ENCODE measurements around the gene OPA3. TPM values are rescaled to one million over a fixed set of nuclear protein-coding genes. Genes with fewer than 3 reads are reported as not detected.

The OPA3 gene
- total RNA-seq, 1 experiment from 2014 or later = 17.7 TPM

DNA sequence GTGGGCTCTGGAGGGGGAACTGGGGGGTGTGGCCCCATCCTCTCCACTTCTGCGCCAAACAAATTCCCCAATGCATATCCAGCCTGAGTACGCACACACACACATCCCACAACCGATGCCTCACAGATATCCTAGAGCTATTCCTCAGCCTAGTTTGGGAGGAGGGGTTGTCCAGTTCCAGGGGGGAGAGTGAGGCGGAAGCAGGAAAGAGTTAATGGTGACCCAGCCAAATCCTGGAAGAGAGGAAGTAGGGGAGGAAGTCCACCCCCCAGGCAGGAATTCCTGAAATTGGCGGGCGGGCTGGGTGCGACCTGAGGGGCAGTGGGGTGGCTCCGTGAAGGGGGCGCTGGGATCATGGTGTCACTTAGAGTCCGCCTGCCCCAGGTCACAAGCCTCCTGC is 16.5 kb upstream of the OPA3 start:
- Histone ChIP-seq H3K27me3 (replicated peaks; ENCODE audit: control insufficient read depth, insufficient read depth, low read length) (peaks cover 2% of the 10 kb centered on the region; the same call in 1 of the 2 replicates), H3K4me3 (ENCODE audit: low read depth, low read length) (no peak overlapping the region), H3K36me3 (ENCODE audit: control insufficient read depth, insufficient read depth, low read length) (no peaks in the 10 kb centered on the region), H3K4me1 (no peaks in the 10 kb centered on the region; the same call in 1 of the 2 replicates), H3K9me3 (no peaks in the 10 kb centered on the region)
- intact Hi-C loops (cut with micrococcal nuclease; ENCODE audit: unreplicated experiment) = no loop called here
- DNase-seq = no peak
- peak overlapping the region; percentile 71 for H3K4me3 Mint-ChIP-seq (ENCODE audit: unreplicated experiment)
- no peak for TF ChIP-seq CTCF (IDR thresholded peaks at IDR 0.05; ENCODE audit: insufficient read depth in 1 of 2, low read depth in 1 of 2, low read length in 1 of 2, severe bottlenecking in 1 of 2, unreplicated experiment in 1 of 2)
- no peaks in the 10 kb centered on the region for H3K9me3 Mint-ChIP-seq (ENCODE audit: unreplicated experiment)
- H3K27me3 Mint-ChIP-seq (ENCODE audit: insufficient read depth, unreplicated experiment) = peaks cover 41% of the 10 kb centered on the region
- BruUV-seq (replicated peaks) = no TSS peak
- peaks cover 19% of the 10 kb centered on the region for H3K4me1 Mint-ChIP-seq (ENCODE audit: low read depth, unreplicated experiment)
- H3K36me3 Mint-ChIP-seq (ENCODE audit: insufficient read depth, unreplicated experiment) = peaks cover 8% of the 10 kb centered on the region
- no peak overlapping the region for H3K27ac Mint-ChIP-seq (ENCODE audit: unreplicated experiment)
- ChIA-PET POLR2A (no interaction called here), CTCF (interaction anchor here (1.5 kb wide), 1 partner anchor 40 kb away, joined by 9 read pairs; no protein-coding TSS in a partner anchor)

- H3K4me1 Mint-ChIP-seq (ENCODE audit: low read depth, unreplicated experiment) = peaks cover 19% of the 10 kb centered on the region
- Histone ChIP-seq H3K4me3 (ENCODE audit: low read depth, low read length) (no peak overlapping the region), H3K36me3 (ENCODE audit: control insufficient read depth, insufficient read depth, low read length) (no peaks in the 10 kb centered on the region), H3K4me1 (no peaks in the 10 kb centered on the region; the same call in 1 of the 2 replicates), H3K9me3 (no peaks in the 10 kb centered on the region), H3K27me3 (replicated peaks; ENCODE audit: control insufficient read depth, insufficient read depth, low read length) (peaks cover 2% of the 10 kb centered on the region; the same call in 1 of the 2 replicates)
- H3K4me3 Mint-ChIP-seq (ENCODE audit: unreplicated experiment) = no peak overlapping the region
- H3K27me3 Mint-ChIP-seq (ENCODE audit: insufficient read depth, unreplicated experiment) = peaks cover 44% of the 10 kb centered on the region
- POLR2A ChIA-PET = no interaction called here
- CTCF ChIA-PET = interaction anchor here (1.5 kb wide), 1 partner anchor 41 kb away, joined by 9 read pairs; no protein-coding TSS in a partner anchor
- DNase-seq = no peak
- no peak overlapping the region for H3K27ac Mint-ChIP-seq (ENCODE audit: unreplicated experiment)
- H3K9me3 Mint-ChIP-seq (ENCODE audit: unreplicated experiment) = no peaks in the 10 kb centered on the region
- no peak for TF ChIP-seq CTCF (IDR thresholded peaks at IDR 0.05; ENCODE audit: insufficient read depth in 1 of 2, low read depth in 1 of 2, low read length in 1 of 2, severe bottlenecking in 1 of 2, unreplicated experiment in 1 of 2)
- H3K36me3 Mint-ChIP-seq (ENCODE audit: insufficient read depth, unreplicated experiment) = peaks cover 8% of the 10 kb centered on the region
- BruUV-seq (replicated peaks) = no TSS peak
- intact Hi-C loops (cut with micrococcal nuclease; ENCODE audit: unreplicated experiment) = no loop called here
Measured at GRCh38 chr19:45600340-45600885, 15.8 kb upstream of the OPA3 start.

DNA sequence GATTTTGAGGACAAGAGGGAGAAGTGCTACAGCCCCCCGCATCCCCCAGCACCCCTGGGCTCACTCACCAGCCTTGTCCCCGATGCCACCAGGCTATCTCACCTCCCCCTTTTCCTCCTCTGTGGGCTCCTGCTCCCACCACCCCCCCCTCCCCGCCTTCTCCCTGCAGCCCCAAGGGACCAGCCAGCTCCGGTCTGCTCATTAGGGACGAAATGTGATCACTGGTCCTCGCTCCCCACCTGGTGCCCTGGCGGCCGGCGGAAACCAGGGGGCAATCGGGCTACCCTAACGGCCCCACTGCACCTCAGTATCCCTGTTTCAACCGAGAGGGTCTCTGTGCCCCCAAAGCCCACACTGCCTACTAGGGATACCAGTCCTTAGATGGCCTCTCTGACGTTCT is 14.7 kb upstream of the OPA3 start:
- no peak overlapping the region for H3K4me3 Mint-ChIP-seq (ENCODE audit: unreplicated experiment)
- H3K4me3 ChIP-seq (ENCODE audit: low read depth, low read length) = no peak overlapping the region
- peaks cover 2% of the 10 kb centered on the region; the same call in 1 of the 2 replicates for H3K27me3 ChIP-seq (replicated peaks; ENCODE audit: control insufficient read depth, insufficient read depth, low read length)

More for the DNA sequence above, 14.7 kb upstream of the OPA3 start:
- Histone ChIP-seq H3K36me3 (ENCODE audit: control insufficient read depth, insufficient read depth, low read length) (no peaks in the 10 kb centered on the region), H3K4me1 (no peaks in the 10 kb centered on the region; the same call in 1 of the 2 replicates), H3K9me3 (no peaks in the 10 kb centered on the region)
- intact Hi-C loops (cut with micrococcal nuclease; ENCODE audit: unreplicated experiment) = no loop called here
- TF ChIP-seq CTCF (IDR thresholded peaks at IDR 0.05; ENCODE audit: insufficient read depth in 1 of 2, low read depth in 1 of 2, low read length in 1 of 2, severe bottlenecking in 1 of 2, unreplicated experiment in 1 of 2) = no peak
- DNase-seq = no peak
- Mint-ChIP-seq H3K36me3 (ENCODE audit: insufficient read depth, unreplicated experiment) (peaks cover 8% of the 10 kb centered on the region), H3K4me1 (ENCODE audit: low read depth, unreplicated experiment) (peaks cover 19% of the 10 kb centered on the region), H3K27ac (ENCODE audit: unreplicated experiment) (no peak overlapping the region), H3K9me3 (ENCODE audit: unreplicated experiment) (no peaks in the 10 kb centered on the region), H3K27me3 (ENCODE audit: insufficient read depth, unreplicated experiment) (peaks cover 46% of the 10 kb centered on the region)
- BruUV-seq (replicated peaks) = no TSS peak
- CTCF ChIA-PET = interaction anchor here (1.8 to 1.9 kb wide), 2 partner anchors 15 to 42 kb away, joined by 3 to 9 read pairs; no protein-coding TSS in a partner anchor
- POLR2A ChIA-PET = no interaction called here

All from Caco-2 (cell line).